GM12878 (cell line): Measurements from ENCODE around the gene ZNF100. TPM values are rescaled to one million over a fixed set of nuclear protein-coding genes. Genes with fewer than 3 reads are reported as not detected.

Source experiments
- ASH2L ChIP-seq: fragments of 300-600, 200-600 bp; sonication (generic); IDR thresholded peaks from 2 replicates; pipeline ENCODE4 v1.6.1; 2017; ENCODE audit warnings: low read depth, mild to moderate bottlenecking, borderline replicate concordance
- CBX3 ChIP-seq: fragments of 200-600 bp; sonication (generic); IDR thresholded peaks from 2 replicates; pipeline ENCODE4 v1.6.1; 2016; ENCODE audit warnings: low read depth, borderline replicate concordance
- EZH2 ChIP-seq: IDR thresholded peaks from 2 replicates; pipeline ENCODE4 v1.6.1; 2012; ENCODE audit warnings: low read depth, mild to moderate bottlenecking, control low read depth, inconsistent platforms, low read length, borderline replicate concordance; ENCODE audit not compliant: control insufficient read depth
- KAT2A ChIP-seq: conservative IDR thresholded peaks from 2 replicates; pipeline ENCODE4 v1.6.1; 2011; ENCODE audit warnings: low read depth, low read length; ENCODE audit not compliant: control insufficient read depth
- MTA3 ChIP-seq: IDR thresholded peaks from 2 replicates; pipeline ENCODE4 v1.6.1; 2012; ENCODE audit warnings: low read length, inconsistent platforms, borderline replicate concordance
- NFYB ChIP-seq: IDR thresholded peaks from 2 replicates; pipeline ENCODE4 v1.6.1; 2011; ENCODE audit warnings: low read depth, mild to moderate bottlenecking, low read length, improper control_type of control experiment, moderate library complexity; ENCODE audit not compliant: insufficient read depth
- PAX5 ChIP-seq: IDR thresholded peaks from 2 replicates; pipeline ENCODE4 v1.6.1; 2011; ENCODE audit warnings: low read depth, low read length, borderline replicate concordance
- POLR2AphosphoS5 ChIP-seq: IDR thresholded peaks from 2 replicates; pipeline ENCODE4 v1.6.1; 2011; ENCODE audit warnings: mild to moderate bottlenecking, low read length, inconsistent platforms
- RAD21 ChIP-seq: IDR thresholded peaks from 2 replicates; pipeline ENCODE4 v1.6.1; 2011; ENCODE audit warnings: mild to moderate bottlenecking, low read depth, low read length, moderate library complexity; ENCODE audit not compliant: insufficient read depth
- RAD51 ChIP-seq: fragments of 450-650 bp; IDR thresholded peaks from 2 replicates; pipeline ENCODE4 v1.6.1; 2016; ENCODE audit warnings: moderate library complexity, mild to moderate bottlenecking, inconsistent platforms
- RB1 ChIP-seq: fragments of 450-650 bp; formaldehyde crosslinking; IDR thresholded peaks from 2 replicates; pipeline ENCODE4 v1.6.1; 2017; ENCODE audit warnings: mild to moderate bottlenecking, borderline replicate concordance
- RUNX3 ChIP-seq: IDR thresholded peaks from 2 replicates; pipeline ENCODE4 v1.6.1; 2012; ENCODE audit warnings: low read length, inconsistent platforms
- SMAD1 ChIP-seq: fragments of 450-650 bp; IDR thresholded peaks from 2 replicates; pipeline ENCODE4 v1.6.1; 2018; ENCODE audit warnings: mild to moderate bottlenecking, low read depth; ENCODE audit not compliant: partially characterized antibody
- SP1 ChIP-seq: IDR thresholded peaks from one replicate; pipeline ENCODE4 v1.6.1; 2011; ENCODE audit warnings: low read depth, low read length
- SPI1 ChIP-seq: IDR thresholded peaks from 2 replicates; pipeline ENCODE4 v1.6.1; 2011; ENCODE audit warnings: low read depth, mild to moderate bottlenecking, low read length, moderate library complexity, borderline replicate concordance; ENCODE audit not compliant: insufficient read depth
- SRF ChIP-seq, 2 experiments: IDR thresholded peaks; 2 replicates each; pipeline ENCODE4 v1.6.1; 2011; ENCODE audit warnings: low read depth in 2 of 2, low read length in 2 of 2, mild to moderate bottlenecking in 1 of 2, moderate library complexity in 1 of 2
- TCF12 ChIP-seq: IDR thresholded peaks from 2 replicates; pipeline ENCODE4 v1.6.1; 2011; ENCODE audit warnings: low read depth, mild to moderate bottlenecking, low read length
- YBX1 ChIP-seq: fragments of 450-650 bp; IDR thresholded peaks from 2 replicates; pipeline ENCODE4 v1.6.1; 2016; ENCODE audit warnings: antibody characterized with exemption
- polyA plus RNA-seq, 11 experiments: library from polyadenylated mRNA; depleted of rRNA in 4 of 11; unstranded in 6 of 11; stranded (reverse) in 5 of 11; fragments of >200 nt; fragmentation: Nextera tagmentation in 4 of 11; fragmentation: Illumina TruSeq in 1 of 11; extraction: Ambion mirVana in 4 of 11; extraction: Trizol in 1 of 11; gene quantifications; 1 replicate in 1 of 11; 2 replicates in 10 of 11; pipeline versions ENCODE4 v1.2.1 to v1.2.3, GENCODE V29; 2011 to 2016; ENCODE audit warnings: inconsistent platforms in 2 of 11, missing spikeins in 2 of 11, low read depth in 1 of 11
- total RNA-seq, 4 experiments: library from RNA; depleted of rRNA in 3 of 4; stranded (reverse); fragments of >200 nt in 3 of 4; fragmentation: Illumina TruSeq in 1 of 4; extraction: Trizol in 1 of 4; gene quantifications; 2 replicates each; pipeline versions ENCODE4 v1.2.1 to v1.2.3, GENCODE V29; 2013 to 2021
- TF ChIP-seq, protein P1 (sequence below): IDR thresholded peaks from 2 replicates; pipeline ENCODE4 v1.6.1; 2011; ENCODE audit warnings: low read depth, low read length, improper control_type of control experiment, borderline replicate concordance
- TF ChIP-seq, protein P2 (sequence below): fragments of 450-650 bp; IDR thresholded peaks from 2 replicates; pipeline ENCODE4 v1.6.1; 2017; ENCODE audit warnings: mild to moderate bottlenecking, moderate library complexity
- TF ChIP-seq, protein P3 (sequence below): fragments of 450-650 bp; IDR thresholded peaks from 2 replicates; pipeline ENCODE4 v1.6.1; 2017; ENCODE audit warnings: borderline replicate concordance

The ZNF100 gene
- total and polyA plus RNA-seq, 10 of the 15 experiments (the other 5 are each of a cell fraction or from before 2014, with no cell fraction given) = 3.0 to 18.2 (median 9.4) TPM

DNA sequence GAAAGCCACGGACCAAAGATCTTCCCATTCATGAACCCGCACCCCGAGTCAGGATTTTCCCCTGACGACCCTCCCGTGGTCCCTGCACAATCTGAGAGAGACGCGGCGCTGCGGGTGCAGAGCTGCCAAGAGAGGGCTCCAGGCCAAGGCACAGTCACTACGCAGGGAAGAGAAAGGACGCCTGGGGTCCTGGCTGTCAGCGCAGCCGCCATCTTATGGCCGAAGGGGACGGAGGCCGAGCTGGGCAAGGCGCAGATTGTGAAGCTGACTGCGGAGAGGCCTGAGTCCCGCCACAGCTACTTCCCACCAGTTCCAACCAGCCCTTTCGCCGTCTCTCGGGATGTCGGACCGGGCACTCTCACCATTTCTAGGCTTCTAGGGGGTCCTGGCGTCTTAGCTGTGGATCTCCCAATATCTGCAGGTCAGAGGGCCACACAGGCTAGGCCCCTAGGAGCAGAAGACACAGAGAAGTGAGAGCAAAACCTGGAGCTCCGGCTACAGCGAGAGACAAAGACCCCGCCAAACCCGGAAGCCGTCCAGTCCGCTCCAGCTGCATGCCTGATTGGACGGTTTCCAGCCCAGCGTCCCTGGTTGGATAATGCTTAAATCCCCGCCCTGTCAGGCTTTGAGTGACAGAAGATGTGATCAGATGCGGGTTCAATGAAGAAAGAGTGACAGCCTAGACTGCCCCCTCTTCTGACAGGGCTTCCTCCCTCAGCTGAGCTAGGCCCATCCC, at the start of gene ZNF100 (continued):
- TF ChIP-seq MTA3 = no peak
- TF ChIP-seq RAD51 = no peak
- no peak for TF ChIP-seq YBX1
- TF ChIP-seq SMAD1 = no peak
- TF ChIP-seq, protein P1, sequence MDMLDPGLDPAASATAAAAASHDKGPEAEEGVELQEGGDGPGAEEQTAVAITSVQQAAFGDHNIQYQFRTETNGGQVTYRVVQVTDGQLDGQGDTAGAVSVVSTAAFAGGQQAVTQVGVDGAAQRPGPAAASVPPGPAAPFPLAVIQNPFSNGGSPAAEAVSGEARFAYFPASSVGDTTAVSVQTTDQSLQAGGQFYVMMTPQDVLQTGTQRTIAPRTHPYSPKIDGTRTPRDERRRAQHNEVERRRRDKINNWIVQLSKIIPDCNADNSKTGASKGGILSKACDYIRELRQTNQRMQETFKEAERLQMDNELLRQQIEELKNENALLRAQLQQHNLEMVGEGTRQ = no peak
- no peak for TF ChIP-seq TCF12
- no peak for TF ChIP-seq CBX3
- peak; percentile 97 for TF ChIP-seq POLR2AphosphoS5
- no peak for TF ChIP-seq SRF (IDR thresholded peaks at IDR 0.05; ENCODE audit: low read depth in 2 of 2, low read length in 2 of 2)
- peak; percentile 96 for TF ChIP-seq NFYB
- TF ChIP-seq, protein P2, sequence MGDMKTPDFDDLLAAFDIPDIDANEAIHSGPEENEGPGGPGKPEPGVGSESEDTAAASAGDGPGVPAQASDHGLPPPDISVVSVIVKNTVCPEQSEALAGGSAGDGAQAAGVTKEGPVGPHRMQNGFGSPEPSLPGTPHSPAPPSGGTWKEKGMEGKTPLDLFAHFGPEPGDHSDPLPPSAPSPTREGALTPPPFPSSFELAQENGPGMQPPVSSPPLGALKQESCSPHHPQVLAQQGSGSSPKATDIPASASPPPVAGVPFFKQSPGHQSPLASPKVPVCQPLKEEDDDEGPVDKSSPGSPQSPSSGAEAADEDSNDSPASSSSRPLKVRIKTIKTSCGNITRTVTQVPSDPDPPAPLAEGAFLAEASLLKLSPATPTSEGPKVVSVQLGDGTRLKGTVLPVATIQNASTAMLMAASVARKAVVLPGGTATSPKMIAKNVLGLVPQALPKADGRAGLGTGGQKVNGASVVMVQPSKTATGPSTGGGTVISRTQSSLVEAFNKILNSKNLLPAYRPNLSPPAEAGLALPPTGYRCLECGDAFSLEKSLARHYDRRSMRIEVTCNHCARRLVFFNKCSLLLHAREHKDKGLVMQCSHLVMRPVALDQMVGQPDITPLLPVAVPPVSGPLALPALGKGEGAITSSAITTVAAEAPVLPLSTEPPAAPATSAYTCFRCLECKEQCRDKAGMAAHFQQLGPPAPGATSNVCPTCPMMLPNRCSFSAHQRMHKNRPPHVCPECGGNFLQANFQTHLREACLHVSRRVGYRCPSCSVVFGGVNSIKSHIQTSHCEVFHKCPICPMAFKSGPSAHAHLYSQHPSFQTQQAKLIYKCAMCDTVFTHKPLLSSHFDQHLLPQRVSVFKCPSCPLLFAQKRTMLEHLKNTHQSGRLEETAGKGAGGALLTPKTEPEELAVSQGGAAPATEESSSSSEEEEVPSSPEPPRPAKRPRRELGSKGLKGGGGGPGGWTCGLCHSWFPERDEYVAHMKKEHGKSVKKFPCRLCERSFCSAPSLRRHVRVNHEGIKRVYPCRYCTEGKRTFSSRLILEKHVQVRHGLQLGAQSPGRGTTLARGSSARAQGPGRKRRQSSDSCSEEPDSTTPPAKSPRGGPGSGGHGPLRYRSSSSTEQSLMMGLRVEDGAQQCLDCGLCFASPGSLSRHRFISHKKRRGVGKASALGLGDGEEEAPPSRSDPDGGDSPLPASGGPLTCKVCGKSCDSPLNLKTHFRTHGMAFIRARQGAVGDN = no peak
- peak; percentile 96 for TF ChIP-seq SP1
- TF ChIP-seq RB1 = 0 out of 2 replicates have a peak, but pooled peaks have one; percentile 27
- no peak for TF ChIP-seq EZH2
- TF ChIP-seq, protein P3, sequence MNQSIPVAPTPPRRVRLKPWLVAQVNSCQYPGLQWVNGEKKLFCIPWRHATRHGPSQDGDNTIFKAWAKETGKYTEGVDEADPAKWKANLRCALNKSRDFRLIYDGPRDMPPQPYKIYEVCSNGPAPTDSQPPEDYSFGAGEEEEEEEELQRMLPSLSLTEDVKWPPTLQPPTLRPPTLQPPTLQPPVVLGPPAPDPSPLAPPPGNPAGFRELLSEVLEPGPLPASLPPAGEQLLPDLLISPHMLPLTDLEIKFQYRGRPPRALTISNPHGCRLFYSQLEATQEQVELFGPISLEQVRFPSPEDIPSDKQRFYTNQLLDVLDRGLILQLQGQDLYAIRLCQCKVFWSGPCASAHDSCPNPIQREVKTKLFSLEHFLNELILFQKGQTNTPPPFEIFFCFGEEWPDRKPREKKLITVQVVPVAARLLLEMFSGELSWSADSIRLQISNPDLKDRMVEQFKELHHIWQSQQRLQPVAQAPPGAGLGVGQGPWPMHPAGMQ = no peak
- TF ChIP-seq PAX5 = no peak
- peak; percentile 28 for TF ChIP-seq RUNX3
- TF ChIP-seq KAT2A = no peak
- TF ChIP-seq ASH2L = no peak
- peak; percentile 92; the same call in 1 of the 2 replicates for TF ChIP-seq SPI1
- no peak for TF ChIP-seq RAD21
